Esophagus muscularis mucosa (tissue), 4 donors: ENCODE data around the gene TTC4.

Experiments
- CTCF ChIP-seq, 3 experiments: fragments of 200-600 bp in 2 of 3; fragments of 450-650 bp in 1 of 3; sonication (generic) in 2 of 3; IDR thresholded peaks; one replicate each; pipeline ENCODE4 v1.5.1; 2017 to 2019; ENCODE audit warnings: antibody characterized with exemption in 3 of 3, mild to moderate bottlenecking in 2 of 3, moderate library complexity in 1 of 3
- EP300 ChIP-seq: sonication (generic); formaldehyde crosslinking; IDR thresholded peaks from one replicate; pipeline ENCODE4 v1.6.1; 2017; ENCODE audit warnings: antibody characterized with exemption
- POLR2A ChIP-seq: fragments of 450-650 bp; IDR thresholded peaks from one replicate; pipeline ENCODE4 v1.6.1; 2017; ENCODE audit warnings: antibody characterized with exemption, moderate library complexity, mild to moderate bottlenecking, low read depth
- POLR2AphosphoS5 ChIP-seq, 2 donors: sonication (generic); formaldehyde crosslinking; IDR thresholded peaks; one replicate each; pipeline ENCODE4 v1.6.1; 2017; ENCODE audit warnings: antibody characterized with exemption in 2 of 2

DNA sequence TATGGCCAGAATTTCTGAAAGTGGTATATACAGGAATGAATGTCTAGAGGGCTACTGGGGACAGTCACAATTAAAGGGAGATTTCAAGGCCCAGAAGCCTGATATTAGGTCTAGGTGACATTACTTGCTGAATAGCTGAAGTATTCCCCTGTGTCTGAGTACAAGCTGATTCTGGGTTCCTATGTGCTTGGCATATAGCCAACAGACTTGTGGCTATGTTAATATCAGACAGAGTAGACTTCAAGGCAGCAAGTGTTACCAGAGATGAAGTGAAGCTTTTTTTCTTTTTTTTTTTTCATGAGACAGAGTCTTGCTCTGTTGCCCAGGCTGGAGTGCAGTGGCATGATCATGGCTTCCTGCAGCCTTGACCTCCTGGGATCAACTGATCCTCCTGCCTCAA, 8.3 kb downstream of the TTC4 start:
- no peak for TF ChIP-seq CTCF (IDR thresholded peaks at IDR 0.05)
- no peak for TF ChIP-seq EP300
- no peak for TF ChIP-seq POLR2A
- no peak for TF ChIP-seq POLR2AphosphoS5 (IDR thresholded peaks at IDR 0.05)
